ENCODE results near the gene GLUD1.
A peak's percentile ranks its signal among the peaks of the same experiment; 100 is the strongest.
"Not testable (repeated sequence)": the region's sequence is repeated elsewhere in the genome, so short reads cannot be mapped to it uniquely, and the experiment has no call there.

GLUD1 gene

DNA sequence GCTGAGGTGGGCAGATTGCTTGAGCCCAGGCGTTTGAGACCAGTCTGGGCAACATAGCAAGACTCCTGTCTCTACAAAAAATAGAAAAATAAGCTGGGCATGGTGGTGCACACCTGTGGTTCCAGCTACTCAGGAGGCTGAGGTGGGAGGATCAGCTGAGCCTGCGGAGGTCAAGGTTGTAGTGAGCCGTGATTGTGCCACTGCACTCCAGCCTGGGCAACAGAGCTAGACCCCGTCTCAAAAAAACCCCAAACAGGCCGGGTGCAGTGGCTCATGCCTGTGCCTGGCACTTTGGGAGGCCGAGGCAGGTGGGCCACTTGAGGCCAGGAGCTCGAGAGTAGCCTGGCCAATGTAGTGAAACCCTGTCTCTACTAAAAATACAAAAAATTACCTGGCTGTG is 51.1 kb downstream of the GLUD1 start:
- not testable (repeated sequence) for H3K27ac Mint-ChIP-seq; H3K4me1 Mint-ChIP-seq (ENCODE audit: low read depth); H3K27me3 Mint-ChIP-seq (ENCODE audit: low read depth); H3K4me3 Mint-ChIP-seq; H3K9me3 Mint-ChIP-seq
- peaks cover 17% of the 10 kb centered on the region for H3K36me3 Mint-ChIP-seq (ENCODE audit: low read depth)

DNA sequence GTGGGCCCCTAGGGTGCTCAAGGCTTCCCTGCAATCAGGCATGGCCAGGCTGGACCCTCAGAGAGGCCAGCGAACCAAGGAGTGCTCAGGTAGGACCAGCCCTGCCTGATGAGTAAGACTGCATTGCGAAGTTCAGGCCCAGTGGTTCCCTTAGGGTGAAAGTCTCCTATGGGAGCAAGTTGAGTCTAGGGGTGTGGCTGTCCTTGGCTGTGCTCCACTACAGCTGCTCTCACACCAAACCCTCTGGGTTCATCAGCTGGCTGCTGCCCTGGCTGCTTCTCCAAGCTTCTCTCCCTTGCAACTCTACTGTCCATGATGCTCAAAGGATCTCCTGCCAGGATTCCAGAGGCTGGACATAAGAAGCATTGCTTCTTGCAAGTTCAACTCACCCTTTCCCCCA is 55.9 kb downstream of the GLUD1 start:
- Mint-ChIP-seq H3K27ac (no peak overlapping the region), H3K27me3 (ENCODE audit: low read depth) (peaks cover 11% of the 10 kb centered on the region), H3K36me3 (ENCODE audit: low read depth) (peaks cover 4% of the 10 kb centered on the region), H3K4me1 (ENCODE audit: low read depth) (no peaks in the 10 kb centered on the region), H3K9me3 (no peaks in the 10 kb centered on the region), H3K4me3 (no peak overlapping the region)

DNA sequence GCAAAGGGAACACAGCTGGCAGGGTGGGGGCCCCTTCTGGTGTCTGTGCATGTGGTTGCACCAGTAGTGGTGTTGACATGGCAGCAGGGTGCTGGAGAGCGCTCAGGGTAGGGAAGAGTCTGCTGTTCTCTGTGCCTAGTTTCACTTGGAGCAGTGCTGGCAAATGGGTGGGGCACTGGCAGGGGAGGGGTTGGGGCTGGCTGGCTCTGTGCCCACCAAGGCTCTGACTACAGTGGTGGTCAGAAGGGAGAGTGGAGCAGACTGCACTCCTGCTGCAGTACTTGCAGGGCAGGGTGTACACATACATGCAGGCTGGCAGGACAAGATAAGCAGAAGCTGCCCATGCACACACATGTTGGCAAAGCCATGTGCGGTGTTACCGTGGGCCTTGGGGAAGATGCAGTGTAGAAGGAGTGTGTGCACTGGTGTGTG is 56.3 kb downstream of the GLUD1 start:
- Mint-ChIP-seq H3K27me3 (ENCODE audit: low read depth) (peaks cover 11% of the 10 kb centered on the region), H3K27ac (no peak overlapping the region), H3K36me3 (ENCODE audit: low read depth) (peaks cover 3% of the 10 kb centered on the region), H3K9me3 (no peaks in the 10 kb centered on the region), H3K4me3 (no peak overlapping the region), H3K4me1 (ENCODE audit: low read depth) (no peaks in the 10 kb centered on the region)

DNA sequence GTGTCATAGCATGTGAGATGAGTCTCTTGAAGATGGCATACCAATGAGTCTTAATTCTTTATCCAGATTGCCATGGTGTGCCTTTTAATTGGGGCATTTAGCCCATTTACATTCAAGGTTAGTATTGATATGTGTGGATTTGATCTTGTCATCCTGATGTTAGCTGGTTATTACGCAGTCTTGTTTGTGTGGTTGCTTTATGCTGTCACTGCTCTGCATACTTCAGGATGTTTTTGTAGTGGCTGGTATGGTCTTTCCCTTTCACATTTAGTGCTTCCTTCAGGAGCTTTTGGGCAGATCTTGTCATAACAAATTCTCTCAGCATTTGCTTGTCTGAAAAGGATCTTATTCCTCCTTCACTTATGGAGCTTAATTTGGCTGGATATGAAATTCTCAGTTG is 58.0 kb downstream of the GLUD1 start:
- H3K4me3 Mint-ChIP-seq, result no peak overlapping the region
- no peaks in the 10 kb centered on the region for H3K9me3 Mint-ChIP-seq
- H3K27me3 Mint-ChIP-seq (ENCODE audit: low read depth), result peaks cover 20% of the 10 kb centered on the region
- H3K4me1 Mint-ChIP-seq (ENCODE audit: low read depth), result no peaks in the 10 kb centered on the region
- H3K27ac Mint-ChIP-seq, result no peak overlapping the region
- H3K36me3 Mint-ChIP-seq (ENCODE audit: low read depth), result no peaks in the 10 kb centered on the region

DNA sequence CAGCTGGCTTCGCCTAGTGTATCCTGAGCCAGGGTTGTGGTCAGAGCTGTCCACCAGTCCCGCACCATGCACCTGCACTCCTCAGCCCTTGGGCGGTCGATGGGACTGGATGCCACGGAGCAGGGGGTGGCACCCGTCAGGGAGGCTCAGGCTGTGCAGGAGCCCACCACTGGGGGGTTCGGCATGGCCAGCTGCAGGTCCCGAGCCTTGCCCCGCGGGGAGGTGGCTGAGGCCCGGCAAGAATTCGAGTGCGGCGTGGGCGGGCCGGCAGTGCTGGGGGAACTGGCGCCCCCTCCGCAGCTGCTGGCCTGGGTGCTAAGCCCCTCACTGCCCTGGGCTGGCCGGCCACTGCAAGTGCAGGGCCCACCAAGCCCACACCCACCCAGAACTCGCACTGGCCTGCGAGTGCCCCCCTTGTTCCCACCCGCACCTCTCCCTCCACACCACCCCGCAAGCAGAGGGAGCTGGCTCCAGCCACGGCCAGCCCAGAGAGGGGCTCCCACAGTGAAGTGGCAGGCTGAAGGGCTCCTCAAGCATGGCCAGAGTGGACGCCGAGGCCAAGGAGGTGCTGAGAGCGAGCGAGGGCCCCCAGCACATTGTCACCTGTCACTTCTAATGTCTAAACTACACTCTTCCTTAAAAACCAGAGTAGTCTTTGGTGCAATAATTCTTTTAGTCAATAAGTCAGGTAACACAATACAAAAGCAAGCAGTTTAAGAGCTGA is 63.6 kb downstream of the GLUD1 start:
- H3K27ac Mint-ChIP-seq, result no peak overlapping the region
- H3K9me3 Mint-ChIP-seq, result no peaks in the 10 kb centered on the region
- H3K4me1 Mint-ChIP-seq (ENCODE audit: low read depth), result no peaks in the 10 kb centered on the region
- no peaks in the 10 kb centered on the region for H3K36me3 Mint-ChIP-seq (ENCODE audit: low read depth)
- no peak overlapping the region for H3K4me3 Mint-ChIP-seq
- H3K27me3 Mint-ChIP-seq (ENCODE audit: low read depth), result peaks cover 24% of the 10 kb centered on the region

DNA sequence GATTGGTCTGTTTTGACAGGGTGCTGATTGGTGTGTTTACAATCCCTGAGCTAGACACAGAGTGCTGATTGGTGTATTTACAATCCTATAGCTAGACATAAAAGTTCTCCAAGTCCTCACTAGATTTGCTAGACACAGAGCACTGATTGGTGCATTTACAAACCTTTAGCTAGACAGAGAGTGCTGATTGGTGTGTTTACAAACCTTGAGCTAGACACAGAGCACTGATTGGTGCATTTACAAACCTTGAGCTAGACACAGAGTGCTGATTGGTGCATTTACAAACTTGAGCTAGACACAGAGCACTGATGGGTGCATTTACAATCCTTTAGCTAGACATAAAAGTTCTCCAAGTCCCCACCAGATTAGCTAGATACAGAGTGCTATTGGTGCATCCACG is 64.2 kb downstream of the GLUD1 start:
- H3K27me3 Mint-ChIP-seq (ENCODE audit: low read depth), result peaks cover 24% of the 10 kb centered on the region
- not testable (repeated sequence) for H3K9me3 Mint-ChIP-seq; H3K27ac Mint-ChIP-seq; H3K36me3 Mint-ChIP-seq (ENCODE audit: low read depth); H3K4me1 Mint-ChIP-seq (ENCODE audit: low read depth); H3K4me3 Mint-ChIP-seq

DNA sequence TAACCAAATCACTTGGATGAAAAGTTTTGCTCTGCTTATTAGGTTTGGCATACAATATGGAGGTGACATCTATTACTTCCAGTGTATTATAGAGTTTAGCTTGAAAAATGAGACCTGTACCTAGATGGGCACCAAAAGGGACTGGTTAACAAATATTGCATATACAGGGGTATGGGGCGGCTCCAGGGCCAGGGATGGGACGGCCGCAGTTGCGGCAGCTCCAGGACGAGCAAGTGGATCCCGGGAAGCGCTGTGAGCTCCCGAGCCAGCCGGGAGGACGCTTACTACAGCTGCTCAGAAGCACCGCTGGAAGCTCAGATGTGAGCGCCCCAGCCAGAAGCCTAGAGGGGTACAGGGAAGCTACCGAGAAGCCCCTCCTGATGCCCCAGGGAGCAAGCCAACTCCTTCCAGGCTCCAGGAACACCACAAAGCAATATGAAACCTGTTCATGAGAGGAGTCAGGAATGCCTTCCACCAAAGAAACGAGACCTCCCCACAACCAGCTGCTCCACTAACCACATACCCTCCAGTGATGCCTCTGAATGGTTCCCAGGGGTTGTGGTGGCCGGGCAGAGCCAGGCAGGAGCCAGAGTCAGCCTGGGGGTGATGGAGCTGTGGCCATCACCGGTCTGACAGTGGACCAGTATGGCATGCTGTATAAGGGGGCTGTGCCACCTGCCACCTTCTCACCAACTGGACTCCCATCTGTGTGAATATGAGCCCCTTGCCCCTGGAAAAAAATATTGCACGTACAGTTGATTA is 67.7 kb downstream of the GLUD1 start:
- H3K4me3 Mint-ChIP-seq; H3K27ac Mint-ChIP-seq; H3K4me1 Mint-ChIP-seq (ENCODE audit: low read depth); H3K27me3 Mint-ChIP-seq (ENCODE audit: low read depth); H3K36me3 Mint-ChIP-seq (ENCODE audit: low read depth); H3K9me3 Mint-ChIP-seq: not testable (repeated sequence)

DNA sequence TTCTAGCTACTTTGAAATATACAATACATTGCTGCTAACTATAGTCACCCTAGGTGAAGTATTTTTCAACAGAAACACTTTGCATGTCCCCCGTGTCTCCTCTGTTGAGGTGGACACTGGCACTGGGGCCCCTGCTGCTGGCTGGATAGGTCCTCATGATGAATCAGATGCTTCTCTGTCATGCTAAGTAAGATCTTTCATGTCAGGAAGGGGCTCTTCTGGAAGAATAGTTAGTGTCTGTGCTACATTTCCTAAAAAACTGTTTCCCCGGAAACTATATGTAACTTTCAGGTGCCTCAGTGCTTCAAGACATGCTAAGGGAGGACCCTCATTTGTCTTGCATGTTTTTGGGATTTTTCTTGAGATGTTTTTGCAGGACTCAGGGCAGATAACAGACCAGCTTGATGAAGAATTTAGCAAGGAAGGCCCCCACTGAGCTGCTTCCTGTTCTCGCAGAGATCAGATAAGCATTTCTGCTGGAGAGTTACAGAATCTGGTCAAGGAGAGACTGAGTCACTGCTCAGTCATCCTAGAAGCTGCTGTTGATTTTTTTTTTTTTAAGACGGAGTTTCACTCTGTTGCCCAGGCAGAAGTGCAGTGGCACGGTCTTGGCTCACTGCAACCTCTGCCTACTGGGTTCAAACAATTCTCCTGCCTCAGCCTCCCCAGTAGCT is 69.2 kb downstream of the GLUD1 start:
- H3K4me3 Mint-ChIP-seq; H3K36me3 Mint-ChIP-seq (ENCODE audit: low read depth); H3K9me3 Mint-ChIP-seq; H3K4me1 Mint-ChIP-seq (ENCODE audit: low read depth); H3K27me3 Mint-ChIP-seq (ENCODE audit: low read depth): not testable (repeated sequence)
- peak overlapping the region; percentile 67 for H3K27ac Mint-ChIP-seq

DNA sequence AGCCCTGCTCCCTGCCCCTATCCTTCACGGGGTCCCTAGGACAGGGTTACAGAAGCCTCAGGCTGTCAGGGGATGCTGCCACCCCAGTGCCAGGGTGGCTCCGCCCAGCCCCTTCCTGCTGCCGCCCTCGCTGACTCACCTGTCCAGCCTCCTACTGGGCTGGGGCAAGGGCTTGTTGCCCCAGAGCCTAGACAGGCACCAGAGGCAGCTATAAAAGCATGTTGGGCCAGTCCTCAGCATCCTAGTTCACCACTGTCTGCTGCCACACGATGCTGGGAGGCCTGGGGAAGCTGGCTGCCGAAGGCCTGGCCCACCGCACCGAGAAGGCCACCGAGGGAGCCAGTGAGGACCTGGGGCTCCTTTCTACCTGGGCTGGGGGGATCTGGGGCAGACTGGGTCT is 74.6 kb downstream of the GLUD1 start, which contains the start of gene FAM25A:
Gene FAM25A, plus strand, starts transcription at position 239 of the 400 bp plus-strand sequence. Its CDS starts 31 bp downstream, at position 270.
- H3K27me3 Mint-ChIP-seq (ENCODE audit: low read depth); H3K4me1 Mint-ChIP-seq (ENCODE audit: low read depth); H3K36me3 Mint-ChIP-seq (ENCODE audit: low read depth); H3K4me3 Mint-ChIP-seq; H3K9me3 Mint-ChIP-seq; H3K27ac Mint-ChIP-seq: not testable (repeated sequence)

DNA sequence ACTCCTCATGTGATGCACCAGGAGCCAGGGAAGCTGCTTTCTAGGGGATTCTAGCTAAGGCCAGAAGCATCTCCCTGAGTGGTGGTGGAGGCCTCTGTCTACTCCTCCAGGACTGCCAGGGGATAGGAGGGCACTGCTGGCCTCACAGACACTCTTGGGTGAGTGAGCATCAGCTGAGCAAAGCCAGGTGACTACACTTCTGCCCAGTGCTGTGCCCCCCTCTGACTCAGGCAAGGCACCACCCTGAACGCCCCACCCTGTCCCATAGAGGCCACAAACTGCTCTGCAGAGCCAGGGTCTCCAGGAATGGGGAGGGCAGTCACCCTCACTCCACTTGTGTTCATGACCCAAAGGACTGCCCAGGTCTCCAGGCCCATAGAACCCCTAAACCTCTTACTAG is 75.1 kb downstream of the GLUD1 start:
- H3K4me1 Mint-ChIP-seq (ENCODE audit: low read depth); H3K27me3 Mint-ChIP-seq (ENCODE audit: low read depth); H3K4me3 Mint-ChIP-seq; H3K9me3 Mint-ChIP-seq; H3K36me3 Mint-ChIP-seq (ENCODE audit: low read depth); H3K27ac Mint-ChIP-seq: not testable (repeated sequence)

DNA sequence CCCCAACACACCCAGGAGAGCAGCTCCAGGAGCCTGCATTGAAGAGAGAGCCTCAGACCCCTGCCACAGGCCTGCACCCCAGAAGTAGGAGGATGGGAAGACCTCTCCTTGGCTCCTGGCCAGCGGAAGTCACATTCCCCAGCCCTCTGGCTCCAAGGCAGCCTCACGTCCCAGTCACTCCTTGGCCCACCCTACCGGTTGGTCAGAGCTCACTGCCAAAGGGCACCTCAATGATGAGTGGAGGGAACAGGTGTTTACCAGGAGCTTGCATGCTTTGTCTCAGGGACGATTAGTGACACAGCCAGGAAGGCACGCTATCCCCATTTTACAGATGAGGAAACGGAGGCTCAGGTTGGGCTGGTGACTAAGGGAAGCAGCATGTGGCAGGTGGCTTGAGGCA is 75.6 kb downstream of the GLUD1 start:
- H3K27ac Mint-ChIP-seq; H3K9me3 Mint-ChIP-seq; H3K4me1 Mint-ChIP-seq (ENCODE audit: low read depth); H3K36me3 Mint-ChIP-seq (ENCODE audit: low read depth); H3K27me3 Mint-ChIP-seq (ENCODE audit: low read depth); H3K4me3 Mint-ChIP-seq: not testable (repeated sequence)

DNA sequence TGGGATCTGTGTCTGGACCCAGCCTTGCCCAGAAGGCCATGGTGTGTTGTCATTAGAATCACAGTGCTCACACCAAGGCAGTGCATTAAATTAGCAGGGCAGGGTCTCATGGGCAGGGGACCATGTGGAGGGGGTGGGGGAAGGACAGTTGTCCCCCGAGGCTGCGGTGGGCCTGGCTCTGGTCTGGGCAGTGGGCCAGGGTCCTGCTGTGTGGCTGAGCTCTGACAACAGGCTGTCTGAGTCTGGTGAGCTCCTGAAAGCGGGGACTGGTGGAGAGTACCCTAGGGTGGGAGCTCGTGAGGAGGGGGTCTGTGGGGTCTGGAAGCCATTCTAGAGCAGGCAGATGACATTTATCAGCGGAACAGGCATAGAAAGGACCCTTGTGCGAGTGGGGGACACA is 76.5 kb downstream of the GLUD1 start:
- not testable (repeated sequence) for H3K27ac Mint-ChIP-seq; H3K4me1 Mint-ChIP-seq (ENCODE audit: low read depth); H3K9me3 Mint-ChIP-seq; H3K36me3 Mint-ChIP-seq (ENCODE audit: low read depth); H3K27me3 Mint-ChIP-seq (ENCODE audit: low read depth); H3K4me3 Mint-ChIP-seq

DNA sequence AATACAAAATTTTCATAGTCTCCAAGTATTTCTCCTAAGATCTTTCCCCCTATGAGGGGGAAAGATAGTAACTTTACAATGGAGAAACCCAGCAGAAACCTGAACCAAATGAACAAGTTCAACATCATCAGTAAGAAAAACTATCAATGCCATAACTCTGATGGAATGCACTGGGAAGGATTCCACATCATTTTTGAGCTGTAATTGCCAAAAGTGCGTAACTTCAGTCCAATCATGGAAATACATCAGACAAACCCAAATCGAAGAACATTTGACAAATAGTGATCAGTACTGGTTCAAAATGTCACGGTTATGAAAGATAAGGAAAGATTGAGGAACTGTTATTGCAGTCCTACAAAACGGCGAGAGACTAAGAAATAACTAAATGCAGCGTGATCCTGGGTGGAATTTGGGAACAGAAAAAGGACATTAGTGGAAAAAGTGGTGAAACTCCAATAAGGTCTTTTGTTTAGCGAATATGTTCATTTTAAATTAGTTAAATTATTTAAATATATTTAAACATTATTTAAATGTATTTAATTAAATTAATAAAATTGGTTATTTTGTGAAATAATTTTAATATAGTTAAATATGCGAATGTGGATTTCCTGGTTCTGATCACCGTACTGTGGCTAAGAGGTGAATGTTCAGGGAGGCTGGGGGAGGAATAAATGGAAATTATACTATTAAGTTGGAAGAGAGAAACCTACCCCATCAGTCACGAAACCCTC is 79.5 kb downstream of the GLUD1 start:
- H3K27me3 Mint-ChIP-seq (ENCODE audit: low read depth); H3K9me3 Mint-ChIP-seq; H3K4me1 Mint-ChIP-seq (ENCODE audit: low read depth); H3K36me3 Mint-ChIP-seq (ENCODE audit: low read depth); H3K4me3 Mint-ChIP-seq; H3K27ac Mint-ChIP-seq: not testable (repeated sequence)

DNA sequence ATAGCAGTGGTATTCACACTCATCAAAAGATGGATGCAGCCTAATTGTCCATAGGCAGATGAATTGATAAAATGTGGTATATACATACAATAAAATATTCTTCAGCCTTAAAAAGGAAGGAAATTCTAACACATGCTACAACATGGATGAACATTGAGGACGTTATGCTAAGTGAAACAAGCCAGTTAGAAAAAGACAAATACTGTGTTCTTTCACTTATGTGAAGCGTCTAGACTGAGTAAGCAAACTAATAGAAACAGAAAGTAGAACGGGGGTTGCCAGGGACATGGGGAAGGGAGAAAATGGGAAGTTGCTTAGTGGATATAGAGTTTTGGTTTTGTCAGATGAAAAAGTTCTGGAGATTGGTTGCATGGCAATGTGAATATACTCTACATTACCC is 81.1 kb downstream of the GLUD1 start:
- H3K27me3 Mint-ChIP-seq (ENCODE audit: low read depth); H3K27ac Mint-ChIP-seq; H3K9me3 Mint-ChIP-seq; H3K4me3 Mint-ChIP-seq; H3K36me3 Mint-ChIP-seq (ENCODE audit: low read depth); H3K4me1 Mint-ChIP-seq (ENCODE audit: low read depth): not testable (repeated sequence)

Measured in T-helper 1 cell treated with Interleukin-12 subunit alpha and Interleukin-12 subunit beta and Interleukin-4 antibody, amounts not matched to agents 30 μg/mL and 1 μg/mL, for 36 hours (primary cell).